ENCODE data around the gene EMC9. TPM values are rescaled to one million over a fixed set of nuclear protein-coding genes. Genes with fewer than 3 reads are reported as not detected.

The EMC9 gene
- total and polyA plus RNA-seq, 2 of the 8 experiments (the other 6 are each of a cell fraction or from before 2014, with no cell fraction given): 38.4 to 47.2 TPM

DNA sequence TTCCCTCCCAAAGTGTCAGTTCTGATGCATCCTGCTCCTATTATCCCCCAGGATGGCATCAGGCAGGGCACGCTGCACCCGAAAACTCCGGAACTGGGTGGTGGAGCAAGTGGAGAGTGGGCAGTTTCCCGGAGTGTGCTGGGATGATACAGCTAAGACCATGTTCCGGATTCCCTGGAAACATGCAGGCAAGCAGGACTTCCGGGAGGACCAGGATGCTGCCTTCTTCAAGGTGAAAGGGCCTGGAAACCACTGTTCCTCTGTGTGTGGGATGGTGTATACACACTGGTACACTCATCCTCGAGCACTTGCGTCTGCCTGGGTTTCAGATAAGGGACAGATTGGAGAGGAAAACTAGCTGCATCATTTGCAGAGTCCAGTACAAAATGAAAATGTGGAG is 20.7 kb upstream of the EMC9 start:
- no peak overlapping the region for H2BK15ac ChIP-seq (ENCODE audit: low read length)
- H2BK12ac ChIP-seq (ENCODE audit: low read depth, low read length): 0 out of 2 replicates have a peak overlapping the region, but pooled peaks have one; percentile 23
- no peak overlapping the region for H4K5ac ChIP-seq (ENCODE audit: insufficient read length, low read depth, low read length)
- H3K18ac ChIP-seq (ENCODE audit: extremely low read depth, low read length): no peak overlapping the region
- no peak overlapping the region for H3K4me3 ChIP-seq (ENCODE audit: extremely low read depth in 1 of 4, insufficient read depth in 2 of 4, low read depth in 3 of 4, low read length in 4 of 4)
- TF ChIP-seq MAX (IDR thresholded peaks at IDR 0.05) (no peak), CHD2 (IDR thresholded peaks at IDR 0.05; ENCODE audit: low read length) (no peak), ASH2L (IDR thresholded peaks at IDR 0.05; ENCODE audit: low read length) (no peak), TEAD4 (IDR thresholded peaks at IDR 0.05; ENCODE audit: low read depth, low read length) (no peak), EGR1 (IDR thresholded peaks at IDR 0.05; ENCODE audit: borderline replicate concordance, low read depth, low read length) (no peak)
- TF ChIP-seq, protein P1, sequence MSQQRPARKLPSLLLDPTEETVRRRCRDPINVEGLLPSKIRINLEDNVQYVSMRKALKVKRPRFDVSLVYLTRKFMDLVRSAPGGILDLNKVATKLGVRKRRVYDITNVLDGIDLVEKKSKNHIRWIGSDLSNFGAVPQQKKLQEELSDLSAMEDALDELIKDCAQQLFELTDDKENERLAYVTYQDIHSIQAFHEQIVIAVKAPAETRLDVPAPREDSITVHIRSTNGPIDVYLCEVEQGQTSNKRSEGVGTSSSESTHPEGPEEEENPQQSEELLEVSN (IDR thresholded peaks at IDR 0.05): no peak
- no peak overlapping the region for H3K23ac ChIP-seq (ENCODE audit: insufficient read length)
- 0 out of 2 replicates have a peak overlapping the region, but pooled peaks have one; percentile 16 for H2BK5ac ChIP-seq (ENCODE audit: low read depth, low read length)
- H3K79me1 ChIP-seq (ENCODE audit: low read depth, low read length): no peaks in the 10 kb centered on the region
- no peak overlapping the region for H2AK5ac ChIP-seq (ENCODE audit: low read depth, low read length)
- no peak overlapping the region; a peak in 1 of 4 replicates for H3K4me2 ChIP-seq (ENCODE audit: insufficient read depth in 1 of 2, low read depth in 2 of 2, low read length in 2 of 2)
- H3K14ac ChIP-seq (ENCODE audit: insufficient read length): no peak overlapping the region
- H2AFZ ChIP-seq (ENCODE audit: low read length): no peak overlapping the region
- H3K36me3 ChIP-seq (ENCODE audit: control insufficient read depth in 2 of 4, insufficient read depth in 4 of 4, low read length in 3 of 4): peaks cover 15 to 38% (median 24%) of the 10 kb centered on the region in 4 experiments
- no peak overlapping the region; a peak in 1 of 7 replicates for H3K9ac ChIP-seq (replicated peaks in 1 of 4; ENCODE audit: extremely low read depth in 1 of 4, low read depth in 3 of 4, low read length in 3 of 4)
- H4K91ac ChIP-seq (replicated peaks; ENCODE audit: insufficient read length, low read length): no peak overlapping the region
- POLR2A ChIA-PET (ENCODE audit: partially characterized antibody): interaction anchor here (1.1 to 7.6 kb wide), 17 partner anchors 8 to 157 kb away, joined by 3 to 93 read pairs (median 12); partner anchors contain the start of genes CHMP4A, EMC9, GMPR2 and NEDD8
- no peak for FAIRE-seq
- H2BK20ac ChIP-seq (ENCODE audit: low read length): no peak overlapping the region
- CTCF ChIA-PET (ENCODE audit: partially characterized antibody): interaction anchor here (0.7 to 3.3 kb wide), 21 partner anchors 9 to 135 kb away, joined by 3 to 24 read pairs (median 5); partner anchors contain the start of genes DCAF11, NRL, PSME2 and RNF31
- H3K56ac ChIP-seq (replicated peaks; ENCODE audit: insufficient read length, low read depth, low read length): no peak overlapping the region
- 0 out of 2 replicates have a peak, but pooled peaks cover 2% of the 10 kb centered on the region for H3K23me2 ChIP-seq (ENCODE audit: low read depth, low read length)
- H4K8ac ChIP-seq (ENCODE audit: extremely low read depth, insufficient read depth, low read length): no peak overlapping the region
- H3K4me1 ChIP-seq (replicated peaks in 1 of 4; ENCODE audit: control insufficient read depth in 3 of 4, insufficient read depth in 4 of 4, low read length in 3 of 4): peaks cover 0 to 10% (median 2%) of the 10 kb centered on the region in 4 experiments; a peak in 3 of 7 replicates
- DNase-seq (ENCODE audit: low read depth in 1 of 2, low spot score in 2 of 2): no peak
- H3K4ac ChIP-seq (replicated peaks; ENCODE audit: insufficient read length, low read depth, low read length): no peak overlapping the region
- H3K9me3 ChIP-seq (ENCODE audit: insufficient read depth in 2 of 2, low read depth in 1 of 2, low read length in 1 of 2): no peaks in the 10 kb centered on the region
- no peak overlapping the region for H3K27ac ChIP-seq (ENCODE audit: low read depth, low read length)
- no peak overlapping the region for H2BK120ac ChIP-seq (replicated peaks; ENCODE audit: low read depth, low read length)
- no peaks in the 10 kb centered on the region for H3K79me2 ChIP-seq (ENCODE audit: control insufficient read depth in 1 of 2, insufficient read depth in 2 of 2, low read length in 2 of 2)
- H3K27me3 ChIP-seq (replicated peaks in 1 of 4; ENCODE audit: control insufficient read depth in 3 of 4, extremely low read depth in 1 of 4, insufficient read depth in 3 of 4, low read length in 3 of 4): no peaks in the 10 kb centered on the region
- H4K20me1 ChIP-seq (replicated peaks in 1 of 2; ENCODE audit: control insufficient read depth in 1 of 2, insufficient read depth in 2 of 2, low read length in 2 of 2): peaks cover 0 to 16% of the 10 kb centered on the region in 2 experiments
- 95% methylated on average over 8 of the region's 8 CpGs; no CpG with 5 or more reads in 1 of the 2 experiments for WGBS, 2 experiments (ENCODE audit: extremely low coverage in 1 of 2, insufficient coverage in 1 of 2, insufficient read length in 1 of 2, insufficient replicate concordance in 2 of 2, low coverage in 1 of 2, low lambda C conversion rate in 2 of 2, missing lambda C conversion rate in 1 of 2)

All from H1 (cell line).